T47D (cell line): ENCODE results near the gene EML1.

ENCODE experiments used
- DNase-seq, 2 experiments: peaks; one replicate each; pipeline versions ENCODE4 v3.0.0 to v3.0.0-alpha.2; 2011 to 2012; ENCODE audit warnings: low read depth in 1 of 2, low spot score in 1 of 2
- JUND ChIP-seq: IDR thresholded peaks from 2 replicates; pipeline ENCODE4 v1.6.1; 2012; ENCODE audit warnings: low read depth
- in situ Hi-C: cut with HindIII; loops from 2 replicates; pipeline ENCODE4 v1.10.0; 2016; ENCODE audit warnings: low sequenced_read_pairs, low pct_unique_long_range_greater_than_20kb

EML1 gene

GRCh38 chr14:99815696-99816095 lies 22.5 kb downstream of the EML1 start:
- DNase-seq: no peak
- in situ Hi-C loops: no loop called here
- no peak for TF ChIP-seq JUND

- DNase-seq: no peak
- in situ Hi-C loops: no loop called here
- TF ChIP-seq JUND: no peak
Observed at GRCh38 chr14:99816217-99816616, 23.0 kb downstream of the EML1 start.

DNA sequence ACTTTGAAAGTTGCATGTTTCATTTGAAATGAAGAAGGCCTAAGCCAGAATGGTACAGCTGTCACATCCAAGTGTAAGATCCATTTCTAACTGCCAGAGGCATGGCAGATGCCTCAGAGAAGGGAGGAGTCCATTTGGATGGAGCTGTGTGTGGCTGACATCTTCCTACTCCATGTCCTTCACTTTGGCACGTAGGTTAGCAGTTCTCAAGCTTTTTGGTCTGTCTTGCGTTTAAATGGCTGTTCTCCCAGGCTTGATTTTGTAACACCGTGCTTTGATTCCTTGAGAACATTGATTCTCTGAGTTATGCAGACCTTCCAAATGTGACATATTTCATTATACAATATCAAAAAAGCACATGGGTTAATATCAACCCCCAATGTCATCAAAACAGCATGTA lies 23.4 kb downstream of the EML1 start:
- in situ Hi-C loops: no loop called here
- no peak for TF ChIP-seq JUND
- no peak for DNase-seq

DNA sequence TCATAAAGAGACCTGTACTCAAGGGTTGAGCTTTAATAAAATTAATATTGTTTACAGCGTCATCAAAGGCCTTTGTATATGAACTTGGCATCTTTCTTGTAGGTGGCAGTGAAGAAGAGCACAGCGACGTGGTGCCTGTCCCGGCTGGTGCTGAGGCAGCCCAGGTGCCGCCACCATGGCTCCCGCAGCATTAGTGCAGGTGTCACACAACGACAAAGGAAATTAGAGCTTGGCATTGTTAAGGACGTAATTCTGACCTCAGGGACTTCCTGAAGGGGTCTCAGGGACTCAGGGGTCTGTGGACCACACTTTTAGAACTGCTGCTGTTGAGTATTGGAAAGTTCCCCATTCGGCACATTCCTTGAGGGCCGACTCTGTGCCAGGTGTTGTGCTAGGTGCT lies 24.1 kb downstream of the EML1 start:
- no peak for TF ChIP-seq JUND

DNA sequence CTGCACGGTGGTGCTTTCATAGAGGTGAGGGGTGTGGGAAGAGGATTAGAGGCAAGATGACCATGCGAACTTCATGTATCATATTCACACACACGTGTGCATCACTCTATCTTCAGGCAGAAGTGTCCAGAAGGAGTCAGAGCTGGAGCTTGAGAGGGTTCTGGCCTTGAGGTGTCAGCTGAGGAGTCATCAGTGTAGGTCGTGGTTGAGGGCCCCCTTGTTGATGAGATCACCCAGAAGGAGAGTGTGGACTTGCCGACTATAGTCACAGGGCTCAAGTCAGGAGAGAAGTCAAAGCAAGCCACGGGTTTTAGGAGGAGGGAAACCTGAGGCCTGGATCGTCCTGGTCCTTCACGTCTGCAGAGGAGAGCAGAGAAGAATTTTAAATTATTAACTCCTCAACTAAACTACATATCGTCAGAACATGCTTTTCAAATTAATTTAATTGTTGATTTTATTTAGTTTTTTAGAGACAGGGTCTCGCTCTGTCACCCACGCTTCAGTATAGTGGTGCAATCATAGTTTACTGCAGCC lies 25.4 kb downstream of the EML1 start:
- TF ChIP-seq JUND: no peak
- DNase-seq: no peak
- in situ Hi-C loops: no loop called here

More for the DNA sequence above, 24.1 kb downstream of the EML1 start:
- in situ Hi-C loops: no loop called here
- no peak for DNase-seq

- TF ChIP-seq JUND: no peak
- DNase-seq: no peak
- in situ Hi-C loops: no loop called here
Observed at GRCh38 chr14:99819514-99819913, 26.3 kb downstream of the EML1 start.

DNA sequence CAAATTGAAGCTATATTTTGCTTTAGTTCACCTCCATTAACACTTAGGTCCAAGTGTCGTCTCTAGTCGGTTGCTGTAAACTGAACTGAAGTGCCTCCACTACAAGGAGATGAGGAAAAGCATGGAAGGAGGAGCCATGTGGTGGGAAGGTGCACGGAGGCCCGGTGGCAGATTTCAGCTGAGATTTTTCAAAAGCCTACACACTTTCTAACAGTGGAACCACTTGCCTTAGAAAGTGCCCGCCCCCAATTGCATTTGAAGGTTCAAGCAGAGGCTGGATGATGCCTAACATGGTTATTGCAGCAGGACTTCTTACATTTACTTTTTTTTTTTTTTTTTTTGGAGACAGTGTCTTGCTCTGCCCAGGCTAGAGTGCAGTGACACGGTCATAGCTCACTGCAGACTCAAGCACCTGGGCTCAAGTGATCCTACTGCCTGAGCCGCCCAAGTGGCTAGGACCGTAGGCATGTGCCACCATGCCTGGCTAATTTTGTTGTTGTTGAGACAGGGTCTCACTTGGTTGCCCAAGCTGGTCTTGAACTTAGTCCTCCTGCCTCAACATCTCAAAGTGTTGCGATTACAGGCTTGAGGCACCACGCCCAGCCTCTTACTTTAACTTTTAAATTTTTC lies 27.6 kb downstream of the EML1 start:
- DNase-seq: no peak
- TF ChIP-seq JUND: no peak

DNA sequence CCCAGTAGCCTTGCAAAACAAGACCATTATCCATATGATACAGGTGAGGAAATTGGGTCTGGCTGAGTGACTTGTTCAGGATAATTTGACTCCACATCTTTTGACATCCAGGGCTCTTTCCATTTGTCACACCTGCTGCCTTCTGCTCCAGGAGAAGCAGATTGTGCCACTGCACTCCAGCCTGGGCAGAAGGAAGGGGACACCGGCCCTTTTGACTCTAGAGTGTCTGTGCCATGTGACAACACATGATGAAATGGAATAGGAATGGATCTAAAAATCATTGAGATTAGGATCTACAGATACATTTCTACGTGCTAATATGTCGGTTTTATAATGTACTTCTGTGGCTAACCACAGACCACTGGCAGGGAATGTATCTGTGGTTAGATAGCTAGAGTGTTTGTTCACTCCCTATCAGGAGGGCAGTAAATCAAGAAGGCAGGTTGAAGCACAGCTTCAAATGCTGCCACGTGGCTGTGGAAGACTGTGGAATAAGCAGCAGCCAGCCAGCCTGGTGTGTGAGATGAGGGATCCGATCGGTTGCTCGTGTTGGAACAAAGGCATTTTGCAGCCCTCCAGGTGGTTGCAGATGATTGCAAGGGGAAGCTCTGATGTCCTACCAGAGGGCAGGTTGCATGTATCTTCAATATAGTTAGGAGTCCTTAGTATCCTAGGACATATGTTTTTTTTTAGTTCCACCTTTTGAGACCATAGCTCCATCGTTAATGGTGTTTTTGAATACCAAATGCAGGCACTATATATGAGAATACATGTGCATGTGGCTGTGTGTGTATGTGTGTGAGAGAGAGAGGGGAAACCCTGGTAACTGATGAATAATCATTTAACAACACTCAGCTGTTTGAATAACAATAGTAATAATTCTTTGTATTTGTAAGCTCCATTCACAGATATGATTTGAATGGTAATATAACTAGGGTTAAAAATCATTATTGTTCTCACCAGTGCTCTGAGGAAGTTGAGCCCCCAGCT lies 28.6 kb downstream of the EML1 start:
- no peak for TF ChIP-seq JUND
- in situ Hi-C loops: no loop called here
- DNase-seq: no peak

More for the DNA sequence above, 27.6 kb downstream of the EML1 start:
- in situ Hi-C loops: no loop called here

GRCh38 chr14:99822800-99823455 lies 29.7 kb downstream of the EML1 start:
- in situ Hi-C loops: no loop called here
- no peak for TF ChIP-seq JUND
- DNase-seq: no peak

DNA sequence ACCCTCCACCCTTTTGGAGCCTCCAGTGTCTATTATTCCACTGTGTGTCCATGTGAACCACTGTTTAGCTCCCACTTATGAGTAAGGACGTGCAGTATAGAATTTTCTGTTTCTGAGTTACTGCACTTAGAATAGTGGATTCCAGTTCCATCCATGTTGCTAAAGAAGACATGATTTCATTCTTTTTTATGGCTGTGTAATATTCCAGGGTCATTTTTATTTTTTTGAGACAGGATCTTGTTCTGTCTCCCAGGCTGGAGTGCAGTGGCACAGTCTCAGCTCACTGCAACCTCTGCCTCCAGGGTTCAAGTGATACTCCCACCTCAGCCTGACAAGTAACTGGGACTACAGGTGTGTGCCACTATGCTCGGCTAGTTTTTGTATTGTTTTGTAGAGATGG lies 31.6 kb downstream of the EML1 start:
- in situ Hi-C loops: no loop called here
- DNase-seq: no peak

GRCh38 chr14:99829450-99829849 lies 36.2 kb downstream of the EML1 start:
- DNase-seq: no peak
- TF ChIP-seq JUND: no peak
- in situ Hi-C loops: no loop called here

More for the DNA sequence above, 31.6 kb downstream of the EML1 start:
- no peak for TF ChIP-seq JUND

- in situ Hi-C loops: no loop called here
- no peak for DNase-seq
- TF ChIP-seq JUND: no peak
Observed at GRCh38 chr14:99831303-99831702, 38.1 kb downstream of the EML1 start.
